ENCODE measurements around the gene TRIM22. TPM values are rescaled to one million over a fixed set of nuclear protein-coding genes. Genes with fewer than 3 reads are reported as not detected.

TRIM22 gene
- total RNA-seq, 1 experiment from 2014 or later, result not detected

- no TSS peak for BruUV-seq (replicated peaks)
- Histone ChIP-seq H3K9me3 (ENCODE audit: low read length) (no peaks in the 10 kb centered on the region), H3K4me2 (ENCODE audit: low read length) (no peak overlapping the region), H3K4me3 (ENCODE audit: low read length) (no peak overlapping the region), H3F3A (ENCODE audit: low read length, unreplicated experiment) (no peaks in the 10 kb centered on the region), H3K4me1 (ENCODE audit: insufficient read depth, low read length) (no peaks in the 10 kb centered on the region), H2AFZ (ENCODE audit: low read length) (no peak overlapping the region), H3K79me2 (ENCODE audit: low read length) (no peaks in the 10 kb centered on the region), H4K20me1 (ENCODE audit: low read length) (no peaks in the 10 kb centered on the region), H3K27ac (ENCODE audit: low read length) (no peak overlapping the region), H3K27me3 (ENCODE audit: low read length) (no peaks in the 10 kb centered on the region), H3K36me3 (ENCODE audit: low read depth, low read length) (peaks cover 9% of the 10 kb centered on the region; the same call in 1 of the 2 replicates), H3K9me2 (replicated peaks; ENCODE audit: low read length) (no peaks in the 10 kb centered on the region), H3K9ac (ENCODE audit: low read length) (no peak overlapping the region)
- ATAC-seq, result no peak
- intact Hi-C loops (cut with micrococcal nuclease), result no loop called here
- CTCF ChIA-PET, result no interaction called here
- TF ChIP-seq EZH2phosphoT487 (IDR thresholded peaks at IDR 0.05; ENCODE audit: borderline replicate concordance, low read length) (no peak), EZH2 (IDR thresholded peaks at IDR 0.05; ENCODE audit: low read length, unreplicated experiment) (no peak), CTCF (conservative IDR thresholded peaks at IDR 0.05; ENCODE audit: low read depth, low read length) (no peak)
- POLR2A ChIA-PET (ENCODE audit: unreplicated experiment), result no interaction called here
- DNase-seq, result no peak
Measured at GRCh38 chr11:5665746-5666401, 23.7 kb upstream of the TRIM22 start.

- Histone ChIP-seq H3K27ac (ENCODE audit: low read length) (no peak overlapping the region), H3K4me1 (ENCODE audit: insufficient read depth, low read length) (no peaks in the 10 kb centered on the region), H3K9ac (ENCODE audit: low read length) (no peak overlapping the region), H3K4me2 (ENCODE audit: low read length) (no peak overlapping the region), H3K4me3 (ENCODE audit: low read length) (no peak overlapping the region), H3K27me3 (ENCODE audit: low read length) (no peaks in the 10 kb centered on the region), H3K79me2 (ENCODE audit: low read length) (no peaks in the 10 kb centered on the region), H2AFZ (ENCODE audit: low read length) (no peak overlapping the region), H3F3A (ENCODE audit: low read length, unreplicated experiment) (no peaks in the 10 kb centered on the region), H4K20me1 (ENCODE audit: low read length) (no peaks in the 10 kb centered on the region), H3K9me3 (ENCODE audit: low read length) (no peaks in the 10 kb centered on the region), H3K36me3 (ENCODE audit: low read depth, low read length) (peaks cover 9% of the 10 kb centered on the region; the same call in 1 of the 2 replicates), H3K9me2 (replicated peaks; ENCODE audit: low read length) (no peaks in the 10 kb centered on the region)
- no TSS peak for BruUV-seq (replicated peaks)
- ChIA-PET POLR2A (ENCODE audit: unreplicated experiment) (no interaction called here), CTCF (no interaction called here)
- TF ChIP-seq CTCF (conservative IDR thresholded peaks at IDR 0.05; ENCODE audit: low read depth, low read length) (no peak), EZH2phosphoT487 (IDR thresholded peaks at IDR 0.05; ENCODE audit: borderline replicate concordance, low read length) (no peak), EZH2 (IDR thresholded peaks at IDR 0.05; ENCODE audit: low read length, unreplicated experiment) (no peak)
- no peak for DNase-seq
- ATAC-seq, result no peak
- intact Hi-C loops (cut with micrococcal nuclease), result no loop called here
Measured at GRCh38 chr11:5666402-5666793, 23.2 kb upstream of the TRIM22 start.

- ChIA-PET CTCF (no interaction called here), POLR2A (ENCODE audit: unreplicated experiment) (no interaction called here)
- intact Hi-C loops (cut with micrococcal nuclease), result no loop called here
- Histone ChIP-seq H3K36me3 (ENCODE audit: low read depth, low read length) (peaks cover 4% of the 10 kb centered on the region; the same call in 1 of the 2 replicates), H3K27me3 (ENCODE audit: low read length) (no peaks in the 10 kb centered on the region), H3K79me2 (ENCODE audit: low read length) (no peaks in the 10 kb centered on the region), H3K4me3 (ENCODE audit: low read length) (no peak overlapping the region), H2AFZ (ENCODE audit: low read length) (no peak overlapping the region), H4K20me1 (ENCODE audit: low read length) (0 out of 2 replicates have a peak, but pooled peaks cover 3% of the 10 kb centered on the region), H3K9ac (ENCODE audit: low read length) (no peak overlapping the region), H3K9me2 (replicated peaks; ENCODE audit: low read length) (no peaks in the 10 kb centered on the region), H3K9me3 (ENCODE audit: low read length) (no peaks in the 10 kb centered on the region), H3K4me2 (ENCODE audit: low read length) (no peak overlapping the region), H3F3A (ENCODE audit: low read length, unreplicated experiment) (no peaks in the 10 kb centered on the region), H3K4me1 (ENCODE audit: insufficient read depth, low read length) (no peaks in the 10 kb centered on the region), H3K27ac (ENCODE audit: low read length) (no peak overlapping the region)
- BruUV-seq (replicated peaks), result no TSS peak
- TF ChIP-seq CTCF (conservative IDR thresholded peaks at IDR 0.05; ENCODE audit: low read depth, low read length), result no peak
- no peak for TF ChIP-seq EZH2phosphoT487 (IDR thresholded peaks at IDR 0.05; ENCODE audit: borderline replicate concordance, low read length)
- TF ChIP-seq EZH2 (IDR thresholded peaks at IDR 0.05; ENCODE audit: low read length, unreplicated experiment), result no peak
- no peak for DNase-seq
- no peak for ATAC-seq
Measured at GRCh38 chr11:5671831-5672230, 17.8 kb upstream of the TRIM22 start.

All from PC-3 (cell line).